HEK293T (cell line): ENCODE measurements around the gene ACSL3.
"Not testable (repeated sequence)": the region's sequence is repeated elsewhere in the genome, so short reads cannot be mapped to it uniquely, and the experiment has no call there.

Experiments used
- CTCF ChIA-PET: fragments of 350-600 bp; formaldehyde crosslinking; extraction: SDS; loops from one replicate; lab custom pipeline; 2021; ENCODE audit warnings: antibody characterized with exemption, inconsistent platforms; lab: Yijun Ruan, JAX
- POLR2A ChIA-PET: fragments of 350-600 bp; formaldehyde crosslinking; extraction: SDS; loops from one replicate; lab custom pipeline; 2020; ENCODE audit warnings: antibody characterized with exemption, inconsistent platforms; lab: Yijun Ruan, JAX
- DNase-seq: peaks from one replicate; pipeline ENCODE4 v3.0.0; 2012; ENCODE audit warnings: mixed read lengths; ENCODE audit errors: extremely low spot score
- ARNT ChIP-seq: fragments of 450-650 bp; IDR thresholded peaks from 2 replicates; pipeline ENCODE4 v1.6.1; 2017; ENCODE audit warnings: mild to moderate bottlenecking
- BHLHE40 ChIP-seq: fragments of 450-650 bp; IDR thresholded peaks from 2 replicates; pipeline ENCODE4 v1.6.1; 2016; ENCODE audit warnings: mild to moderate bottlenecking, moderate library complexity, borderline replicate concordance
- CTBP1 ChIP-seq: fragments of 450-650 bp; IDR thresholded peaks from 2 replicates; pipeline ENCODE4 v1.6.1; 2016; ENCODE audit warnings: borderline replicate concordance
- ELF4 ChIP-seq: fragments of 450-650 bp; IDR thresholded peaks from 2 replicates; pipeline ENCODE4 v1.6.1; 2017; ENCODE audit warnings: antibody characterized with exemption
- FOXA1 ChIP-seq: fragments of 450-650 bp; IDR thresholded peaks from 2 replicates; pipeline ENCODE4 v1.6.1; 2016; ENCODE audit warnings: mild to moderate bottlenecking
- FOXK2 ChIP-seq: fragments of 450-650 bp; IDR thresholded peaks from 2 replicates; pipeline ENCODE4 v1.6.1; 2016; ENCODE audit warnings: mild to moderate bottlenecking
- FOXM1 ChIP-seq: fragments of 450-650 bp; IDR thresholded peaks from 2 replicates; pipeline ENCODE4 v1.6.1; 2017; ENCODE audit warnings: mild to moderate bottlenecking, borderline replicate concordance
- HDGF ChIP-seq: fragments of 450-650 bp; IDR thresholded peaks from 2 replicates; pipeline ENCODE4 v1.6.1; 2017; ENCODE audit warnings: antibody characterized with exemption, borderline replicate concordance
- L3MBTL2 ChIP-seq: fragments of 450-650 bp; conservative IDR thresholded peaks from 2 replicates; pipeline ENCODE4 v1.6.1; 2016; ENCODE audit warnings: mild to moderate bottlenecking
- LEF1 ChIP-seq: fragments of 450-650 bp; IDR thresholded peaks from 2 replicates; pipeline ENCODE4 v1.6.1; 2017; ENCODE audit warnings: mild to moderate bottlenecking, borderline replicate concordance
- NFRKB ChIP-seq: fragments of 450-650 bp; IDR thresholded peaks from 2 replicates; pipeline ENCODE4 v1.6.1; 2016; ENCODE audit warnings: mild to moderate bottlenecking, moderate library complexity
- PKNOX1 ChIP-seq: fragments of 450-650 bp; IDR thresholded peaks from 2 replicates; pipeline ENCODE4 v1.6.1; 2016
- SP1 ChIP-seq: fragments of 450-650 bp; IDR thresholded peaks from 2 replicates; pipeline ENCODE4 v1.6.1; 2017
- SUZ12 ChIP-seq: fragments of 450-650 bp; IDR thresholded peaks from 2 replicates; pipeline ENCODE4 v1.6.1; 2016; ENCODE audit warnings: mild to moderate bottlenecking
- TARDBP ChIP-seq: fragments of 450-650 bp; IDR thresholded peaks from 2 replicates; pipeline ENCODE4 v1.6.1; 2016
- ZNF384 ChIP-seq: fragments of 450-650 bp; IDR thresholded peaks from 2 replicates; pipeline ENCODE4 v1.6.1; 2016

ACSL3 gene

GRCh38 chr2:222982010-222982908 lies 121.4 kb downstream of the ACSL3 start:
- DNase-seq, result peak; percentile 44
- ChIA-PET POLR2A (no interaction called here), CTCF (interaction anchor here (0.6 to 1.5 kb wide), 4 partner anchors 10 to 287 kb away, joined by 3 to 7 read pairs (median 4); no protein-coding TSS in a partner anchor)
- TF ChIP-seq ELF4 (no peak), CTBP1 (no peak), HDGF (no peak), LEF1 (no peak), FOXK2 (no peak), L3MBTL2 (no peak)

GRCh38 chr2:222982909-222983265 lies 122.1 kb downstream of the ACSL3 start:
- CTCF ChIA-PET, result interaction anchor here (1.5 kb wide), 1 partner anchor 11 kb away, joined by 7 read pairs; no protein-coding TSS in a partner anchor
- no peak for TF ChIP-seq SUZ12
- no peak for TF ChIP-seq LEF1
- TF ChIP-seq SP1, result no peak
- TF ChIP-seq L3MBTL2, result no peak
- TF ChIP-seq ZNF384, result no peak
- TF ChIP-seq NFRKB, result no peak
- no peak for TF ChIP-seq FOXA1
- TF ChIP-seq TARDBP, result no peak
- TF ChIP-seq FOXM1, result no peak
- TF ChIP-seq PKNOX1, result no peak
- no peak for TF ChIP-seq ARNT
- no peak for TF ChIP-seq CTBP1
- TF ChIP-seq FOXK2, result no peak
- POLR2A ChIA-PET, result no interaction called here
- DNase-seq, result no peak

GRCh38 chr2:222984908-222985307 lies 124.1 kb downstream of the ACSL3 start:
- ChIA-PET POLR2A (no interaction called here), CTCF (interaction anchor here (0.5 kb wide), 1 partner anchor 47 kb away, joined by 3 read pairs; no protein-coding TSS in a partner anchor)
- no peak for DNase-seq
- TF ChIP-seq SUZ12 (no peak), LEF1 (no peak), ZNF384 (no peak), ELF4 (no peak), L3MBTL2 (no peak), NFRKB (no peak), BHLHE40 (no peak), SP1 (no peak), FOXK2 (no peak), HDGF (no peak)

GRCh38 chr2:222989431-222989830 lies 128.6 kb downstream of the ACSL3 start:
- DNase-seq, result no peak
- ChIA-PET CTCF (no interaction called here), POLR2A (no interaction called here)
- TF ChIP-seq FOXA1, result no peak
- TF ChIP-seq SP1, result no peak
- TF ChIP-seq LEF1, result no peak
- no peak for TF ChIP-seq ZNF384
- TF ChIP-seq CTBP1, result no peak
- TF ChIP-seq FOXM1, result no peak
- no peak for TF ChIP-seq FOXK2
- TF ChIP-seq SUZ12, result no peak

GRCh38 chr2:222990206-222990605 lies 129.4 kb downstream of the ACSL3 start:
- DNase-seq, POLR2A ChIA-PET, CTCF ChIA-PET: not testable (repeated sequence)

GRCh38 chr2:222992137-222992536 lies 131.3 kb downstream of the ACSL3 start:
- TF ChIP-seq FOXK2, result no peak
- TF ChIP-seq PKNOX1, result no peak
- TF ChIP-seq ARNT, result no peak
- TF ChIP-seq TARDBP, result no peak
- DNase-seq, result no peak
- ChIA-PET POLR2A (no interaction called here), CTCF (interaction anchor here (0.7 kb wide), 1 partner anchor 27 kb away, joined by 3 read pairs; no protein-coding TSS in a partner anchor)
